Skeletal muscle tissue (tissue), 4 donors: ENCODE results near the gene TLR2. TPM values are rescaled to one million over a fixed set of nuclear protein-coding genes. Genes with fewer than 3 reads are reported as not detected.

Experiments used
- H3K27ac ChIP-seq: one replicate; pipeline ENCODE4 v1.7.0; 2013; ENCODE audit warnings: mild to moderate bottlenecking, low read depth, low read length, inconsistent platforms
- H3K27me3 ChIP-seq, 3 donors: one replicate each; pipeline ENCODE4 v1.7.0; 2013; ENCODE audit warnings: low read length in 3 of 3; ENCODE audit not compliant: control insufficient read depth in 3 of 3, insufficient read depth in 3 of 3
- H3K36me3 ChIP-seq, 3 donors: one replicate each; pipeline ENCODE4 v1.7.0; 2013; ENCODE audit warnings: low read length in 3 of 3; ENCODE audit not compliant: control insufficient read depth in 3 of 3, insufficient read depth in 3 of 3
- H3K4me1 ChIP-seq, 3 donors: one replicate each; pipeline ENCODE4 v1.7.0; 2013; ENCODE audit warnings: low read length in 3 of 3, mild to moderate bottlenecking in 3 of 3; ENCODE audit not compliant: control insufficient read depth in 3 of 3, insufficient read depth in 3 of 3
- H3K4me3 ChIP-seq, 3 donors: one replicate each; pipeline ENCODE4 v1.7.0; 2013; ENCODE audit warnings: low read length in 3 of 3
- H3K9ac ChIP-seq, 3 donors: one replicate each; pipeline ENCODE4 v1.7.0; 2013; ENCODE audit warnings: low read length in 3 of 3, mild to moderate bottlenecking in 3 of 3, moderate library complexity in 2 of 3, low read depth in 1 of 3
- H3K9me3 ChIP-seq, 3 donors: one replicate each; pipeline ENCODE4 v1.7.0; 2013; ENCODE audit warnings: low read length in 3 of 3; ENCODE audit not compliant: control insufficient read depth in 3 of 3
- total RNA-seq: library from RNA; depleted of rRNA; stranded (reverse); fragments of >200 nt; gene quantifications from one replicate; pipeline ENCODE4 v1.2.3, GENCODE V29; 2014
- donor health status: Osteomylitis.

Gene TLR2
- total RNA-seq, 1 donor from 2014 or later = 4.7 TPM

DNA sequence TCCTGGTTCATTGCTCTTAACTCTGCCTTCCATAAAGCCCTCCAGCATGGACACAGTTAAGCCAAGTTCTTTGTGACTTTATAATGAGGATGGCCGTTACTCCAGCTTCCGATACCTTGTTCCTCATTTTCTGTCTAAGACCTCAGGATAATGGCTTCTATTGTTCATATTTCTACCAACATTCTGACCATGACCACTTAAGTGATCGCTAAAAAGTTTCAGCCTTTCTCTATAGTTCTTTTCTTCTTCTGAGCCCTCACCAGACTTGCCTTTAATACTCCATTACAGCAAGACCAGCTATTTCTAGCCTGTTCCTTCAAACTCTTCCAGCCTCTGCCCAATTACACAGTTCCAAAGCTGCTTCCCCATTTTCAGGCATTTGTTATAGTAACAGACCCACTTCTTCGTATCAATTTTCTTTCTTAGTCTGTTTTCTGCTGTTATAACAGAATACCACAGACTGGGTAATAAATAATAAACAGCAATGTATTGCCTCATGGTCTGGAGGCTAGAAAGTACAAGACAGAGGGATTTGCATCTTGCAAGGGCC lies 63.4 kb downstream of the TLR2 start:
- Histone ChIP-seq H3K4me1 (peaks cover 0 to 5% (median 0%) of the 10 kb centered on the region in 3 donors), H3K9me3 (no peaks in the 10 kb centered on the region), H3K27me3 (peaks cover 0 to 3% (median 0%) of the 10 kb centered on the region in 3 donors), H3K27ac (no peak overlapping the region), H3K36me3 (no peaks in the 10 kb centered on the region), H3K4me3 (no peak overlapping the region), H3K9ac (no peak overlapping the region)

DNA sequence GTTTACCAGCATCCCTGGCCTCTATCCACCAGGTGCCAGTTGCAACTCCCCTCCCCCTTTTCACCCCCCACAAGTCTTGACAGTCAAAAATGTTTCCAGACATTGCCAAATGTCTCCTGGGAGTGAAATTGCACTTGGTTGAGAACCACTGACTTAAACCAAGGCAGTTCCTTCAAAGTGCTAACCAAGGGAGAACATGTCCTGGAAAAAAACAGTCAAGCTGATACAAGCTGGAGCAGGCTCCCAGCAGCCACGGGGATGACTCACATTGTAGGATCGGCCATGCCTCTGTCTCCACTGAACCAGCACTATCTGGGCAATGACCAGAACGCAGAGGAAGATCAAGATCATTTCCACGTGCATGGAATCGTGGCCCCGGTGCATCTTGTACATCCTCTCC lies 64.3 kb downstream of the TLR2 start:
- H3K27me3 ChIP-seq = peaks cover 0 to 3% (median 0%) of the 10 kb centered on the region in 3 donors
- H3K27ac ChIP-seq = no peak overlapping the region
- no peak overlapping the region for H3K9ac ChIP-seq
- peaks cover 0 to 5% (median 0%) of the 10 kb centered on the region in 3 donors for H3K4me1 ChIP-seq
- H3K36me3 ChIP-seq = no peaks in the 10 kb centered on the region
- H3K4me3 ChIP-seq = no peak overlapping the region
- no peaks in the 10 kb centered on the region for H3K9me3 ChIP-seq

DNA sequence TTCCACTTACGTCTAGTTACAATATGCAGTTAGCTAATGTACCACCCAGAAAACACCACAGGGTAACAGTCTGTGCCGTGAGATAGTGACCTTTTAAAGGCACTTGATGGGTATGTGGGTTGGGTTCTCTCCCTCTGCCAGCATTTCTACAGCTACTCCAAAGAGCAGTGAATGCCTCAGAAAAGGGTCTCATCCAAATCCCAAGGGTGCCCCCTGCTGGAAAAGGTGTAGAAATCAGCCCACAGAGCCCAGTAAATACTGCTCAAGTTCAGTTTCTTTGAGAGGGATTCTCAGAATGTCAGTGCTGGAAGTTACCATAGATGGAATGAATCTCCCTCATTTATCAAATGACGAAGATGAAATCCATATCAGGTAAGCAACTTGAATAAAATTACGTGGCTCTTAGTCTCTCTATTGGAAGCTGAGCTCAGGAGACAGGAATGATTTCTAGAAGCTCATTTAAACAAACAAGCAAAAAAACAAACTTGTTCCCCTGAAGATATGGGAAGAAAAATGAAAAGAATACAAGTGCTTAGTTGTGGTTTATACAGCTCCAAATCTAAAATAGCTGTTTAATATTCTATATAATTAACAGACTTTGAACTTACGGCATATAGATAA lies 66.2 kb downstream of the TLR2 start:
- H3K4me3 ChIP-seq = no peak overlapping the region
- H3K9ac ChIP-seq = no peak overlapping the region
- peaks cover 0 to 5% (median 0%) of the 10 kb centered on the region in 3 donors for H3K4me1 ChIP-seq
- H3K27ac ChIP-seq = no peak overlapping the region
- no peaks in the 10 kb centered on the region for H3K36me3 ChIP-seq
- H3K9me3 ChIP-seq = peaks cover 0 to 2% (median 0%) of the 10 kb centered on the region in 3 donors
- peaks cover 0 to 4% (median 3%) of the 10 kb centered on the region in 3 donors for H3K27me3 ChIP-seq

DNA sequence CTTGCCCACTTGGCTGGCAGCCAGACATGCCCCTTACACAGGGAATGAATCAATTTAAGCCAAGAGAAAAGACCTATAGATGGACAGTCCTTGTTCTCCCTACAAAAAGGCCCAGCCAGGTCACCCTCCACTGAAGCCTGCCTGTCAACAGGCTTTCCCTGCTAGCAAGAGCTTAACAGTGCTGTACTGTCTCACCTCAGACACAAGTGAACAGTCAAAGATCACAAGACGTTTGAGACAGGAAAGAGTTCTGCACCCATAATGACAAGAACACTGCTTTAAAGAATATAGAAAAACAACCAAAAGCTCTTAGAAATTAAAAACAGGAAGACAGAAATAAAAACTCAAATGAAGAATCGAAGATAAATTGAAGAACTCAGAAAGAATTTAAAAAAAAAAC lies 71.1 kb downstream of the TLR2 start:
- peaks cover 0 to 5% (median 0%) of the 10 kb centered on the region in 3 donors for H3K4me1 ChIP-seq
- no peak overlapping the region for H3K9ac ChIP-seq
- H3K27ac ChIP-seq = no peak overlapping the region
- peaks cover 20 to 25% (median 21%) of the 10 kb centered on the region in 3 donors for H3K27me3 ChIP-seq
- no peaks in the 10 kb centered on the region for H3K36me3 ChIP-seq
- no peak overlapping the region for H3K4me3 ChIP-seq
- H3K9me3 ChIP-seq = peaks cover 0 to 2% (median 0%) of the 10 kb centered on the region in 3 donors

Other genes with a start within 250 kb of the TLR2 start
- 69.4 TPM for gene TMEM131L, start 217.9 kb upstream of the TLR2 start, total RNA-seq
- not detected for gene RNF175, start 75.7 kb downstream of the TLR2 start, total RNA-seq
- 14.6 TPM for gene SFRP2, start 104.8 kb downstream of the TLR2 start, total RNA-seq